Muscle of back (tissue), 13 donors: ENCODE measurements around the gene CBFA2T2. TPM values are rescaled to one million over a fixed set of nuclear protein-coding genes. Genes with fewer than 3 reads are reported as not detected.
"Not testable (repeated sequence)": the region's sequence is repeated elsewhere in the genome, so short reads cannot be mapped to it uniquely, and the experiment has no call there.

ENCODE experiments used
- DNase-seq, 3 donors: peaks; one replicate each; pipeline versions ENCODE4 v3.0.0 to v3.0.0-alpha.2; 2013
- long read RNA-seq, 9 donors: transcript quantifications; one replicate each; lab custom pipeline, GENCODE V29; 2026
- polyA plus RNA-seq, 10 donors: library from polyadenylated mRNA; unstranded; fragments of 120-200 nt; gene quantifications; one replicate each; pipeline ENCODE4 v1.2.1, GENCODE V29; 2013; ENCODE audit not compliant: insufficient read length in 10 of 10

Gene CBFA2T2
- 10 to 100 TPM in 9 of 10 donors, 1 to 10 TPM in 1; 9.9 to 18.9 (median 14.1) TPM for polyA plus RNA-seq
- long read RNA-seq, donor 1, partial matches to known transcripts, result 0 of 1 reads
- long read RNA-seq, donor 1, other reads (novel, unspliced or antisense), result 0 of 1 reads
- long read RNA-seq, donor 2, partial matches to known transcripts, result 0 of 1 reads
- long read RNA-seq, donor 2, other reads (novel, unspliced or antisense), result 0 of 1 reads
- long read RNA-seq, donor 3, result 0 reads
- long read RNA-seq, donor 4, result 0 reads
- long read RNA-seq, donor 5, partial matches to known transcripts, result 5 of 5 reads
- long read RNA-seq, donor 5, other reads (novel, unspliced or antisense), result 0 of 5 reads
- long read RNA-seq, donor 6, partial matches to known transcripts, result 0 of 1 reads
- long read RNA-seq, donor 6, other reads (novel, unspliced or antisense), result 0 of 1 reads
- long read RNA-seq, donor 7, result 0 reads
- long read RNA-seq, donor 8, result 0 reads
- long read RNA-seq, donor 9, result 0 reads

- DNase-seq, result peak in 2 of 3 donors; percentile 77 to 91
Observed at GRCh38 chr20:33490023-33490933, at the start of gene CBFA2T2. Gene CBFA2T2, plus strand, starts transcription at chr20:33490096. Its CDS starts 172 bp downstream, at chr20:33490268.

GRCh38 chr20:33440562-33440961 is 49.3 kb upstream of the CBFA2T2 start:
- not testable (repeated sequence) for DNase-seq

- DNase-seq, result no peak
Observed at GRCh38 chr20:33441142-33441955, 48.5 kb upstream of the CBFA2T2 start.

- DNase-seq, result no peak
Observed at GRCh38 chr20:33442136-33443005, 47.5 kb upstream of the CBFA2T2 start.

- DNase-seq, result peak in 1 of 3 donors; percentile 59
Observed at GRCh38 chr20:33443006-33443511, 46.8 kb upstream of the CBFA2T2 start.

GRCh38 chr20:33443512-33444239 is 46.2 kb upstream of the CBFA2T2 start, which contains the start of gene SNTA1:
Gene SNTA1, minus strand, starts transcription at chr20:33443763. Its CDS starts 143 bp downstream, at chr20:33443620.
- DNase-seq, result peak; percentile 80 to 86 (median 81)

GRCh38 chr20:33444797-33445560 is 44.9 kb upstream of the CBFA2T2 start:
- no peak for DNase-seq

GRCh38 chr20:33445881-33446625 is 43.8 kb upstream of the CBFA2T2 start:
- no peak for DNase-seq

GRCh38 chr20:33450867-33451266 is 39.0 kb upstream of the CBFA2T2 start:
- peak in 1 of 3 donors; percentile 16 for DNase-seq

- peak; percentile 65 to 89 (median 87) for DNase-seq
Observed at GRCh38 chr20:33456916-33457642, 32.8 kb upstream of the CBFA2T2 start.

- DNase-seq, result no peak
Observed at GRCh38 chr20:33459599-33459998, 30.3 kb upstream of the CBFA2T2 start.

- DNase-seq, result no peak
Observed at GRCh38 chr20:33460711-33461110, 29.2 kb upstream of the CBFA2T2 start.

- no peak for DNase-seq
Observed at GRCh38 chr20:33463332-33464101, 26.4 kb upstream of the CBFA2T2 start.

GRCh38 chr20:33464759-33465158 is 25.1 kb upstream of the CBFA2T2 start:
- DNase-seq, result not testable (repeated sequence)

GRCh38 chr20:33465481-33466302 is 24.2 kb upstream of the CBFA2T2 start:
- DNase-seq, result peak in 1 of 3 donors; percentile 32
